HG02973 (cell line): ENCODE measurements around the gene RBMS3.
"Not testable (repeated sequence)": the region's sequence is repeated elsewhere in the genome, so short reads cannot be mapped to it uniquely, and the experiment has no call there.

Experiments used
- ATAC-seq: cut with Tn5 transposase; IDR thresholded peaks from one replicate; pipeline ENCODE4 v1.9.1; 2021; ENCODE audit warnings: moderate library complexity; ENCODE audit not compliant: unreplicated experiment

Gene RBMS3

DNA sequence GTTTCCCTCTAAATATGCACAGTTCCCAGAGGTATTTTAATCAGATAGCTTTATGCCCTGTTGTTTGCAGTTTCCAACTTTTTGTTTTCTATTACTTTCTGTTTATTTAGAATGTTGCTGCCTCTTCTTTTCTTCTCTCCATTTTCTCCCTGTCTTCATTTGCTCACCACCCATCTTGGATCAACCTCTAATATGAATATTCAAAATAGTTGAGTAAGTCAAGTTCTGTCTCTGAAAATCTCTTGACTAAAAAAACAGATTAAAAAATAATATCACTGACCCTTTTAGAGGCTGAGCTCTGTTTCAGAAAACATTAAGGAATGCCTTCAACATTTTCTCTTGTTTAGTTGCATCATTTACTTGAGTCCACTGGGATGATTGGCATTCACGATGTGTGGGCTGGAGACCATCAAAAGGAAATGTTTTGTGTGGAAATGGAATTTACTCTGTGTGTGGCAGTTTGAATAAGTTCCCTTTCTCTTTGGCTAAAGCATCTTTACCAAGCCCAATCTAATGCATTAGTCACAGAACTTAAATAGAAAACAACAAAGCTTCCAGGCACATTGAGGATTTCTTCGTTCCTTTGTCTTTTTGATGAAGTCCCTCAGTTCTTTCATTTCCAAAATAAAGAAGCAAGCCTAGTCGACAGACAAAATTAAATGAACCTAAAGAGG, 691.6 kb downstream of the RBMS3 start:
- ATAC-seq: no peak

DNA sequence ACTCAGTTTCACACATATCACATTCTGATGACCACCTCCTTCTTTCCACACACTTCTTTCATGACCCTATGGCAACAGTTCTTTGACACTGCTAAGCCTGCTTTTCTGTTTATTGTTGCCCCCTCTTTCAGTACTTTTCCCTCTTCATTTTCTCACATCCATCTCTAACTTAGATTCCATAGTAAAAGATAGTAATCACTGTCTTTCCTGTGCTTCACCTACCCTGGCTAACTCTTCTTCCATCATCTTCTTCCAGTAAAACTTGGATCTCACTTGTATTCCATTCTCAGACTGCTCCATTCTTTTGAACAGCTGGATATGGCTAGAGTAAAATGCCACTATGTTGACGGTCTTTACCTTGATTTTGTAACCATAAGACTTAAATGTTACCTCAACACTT, 692.9 kb downstream of the RBMS3 start:
- no peak for ATAC-seq

DNA sequence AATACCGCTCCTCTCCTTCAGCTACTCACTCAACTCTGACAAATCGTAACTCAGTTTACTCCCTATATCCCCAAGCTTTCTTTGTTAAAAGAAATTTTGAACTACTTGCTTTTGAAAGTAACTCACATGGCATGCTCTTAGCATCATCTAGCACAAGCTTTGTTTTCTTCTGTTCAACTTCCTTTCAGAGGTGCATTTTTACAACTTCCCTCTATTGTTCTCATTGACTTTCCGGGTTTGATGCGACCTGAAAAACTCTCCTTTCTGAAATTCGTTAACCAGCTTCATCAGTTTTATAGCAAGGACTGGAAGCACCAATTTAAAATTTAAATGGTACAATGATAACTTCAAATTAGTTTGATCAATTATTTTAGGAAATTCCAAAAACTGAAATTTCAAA, 696.0 kb downstream of the RBMS3 start:
- ATAC-seq: no peak

DNA sequence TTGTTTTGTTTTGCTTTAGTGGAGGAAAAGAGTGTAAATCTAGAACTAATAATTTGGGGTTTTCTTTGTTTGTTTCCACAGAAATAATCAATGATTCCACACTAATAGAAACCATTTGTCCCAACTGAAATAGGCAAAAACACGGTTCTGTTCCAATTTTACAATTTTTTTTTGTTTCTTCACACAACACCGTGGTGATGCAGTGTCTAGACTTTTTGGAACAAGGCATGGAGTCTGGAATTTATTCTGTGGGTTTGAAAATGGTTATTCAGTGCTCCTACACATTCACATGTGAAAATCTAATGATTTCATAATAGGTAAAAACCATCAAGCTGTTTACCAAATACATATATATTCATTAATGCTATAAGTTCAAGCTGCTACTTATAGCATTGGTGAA, 696.5 kb downstream of the RBMS3 start:
- no peak for ATAC-seq

DNA sequence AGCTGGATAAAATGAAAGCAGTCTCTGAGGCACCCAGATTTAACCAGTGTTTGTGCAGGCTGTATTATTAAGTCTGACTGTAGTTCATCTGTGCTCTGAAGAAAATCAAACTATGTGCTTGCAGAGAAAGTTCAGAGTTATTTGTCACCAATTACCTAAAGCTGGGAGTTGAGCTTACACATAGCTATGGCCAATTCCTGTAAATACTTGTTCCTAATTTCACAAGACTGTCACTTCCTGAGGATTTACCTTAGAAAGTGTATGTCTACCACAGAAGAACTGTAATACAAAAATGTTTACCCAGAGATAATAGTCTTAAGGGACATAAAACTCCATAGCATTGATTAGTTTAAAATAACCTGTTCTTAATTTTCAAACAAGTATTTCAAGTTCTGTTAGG, 697.2 kb downstream of the RBMS3 start:
- ATAC-seq: no peak

DNA sequence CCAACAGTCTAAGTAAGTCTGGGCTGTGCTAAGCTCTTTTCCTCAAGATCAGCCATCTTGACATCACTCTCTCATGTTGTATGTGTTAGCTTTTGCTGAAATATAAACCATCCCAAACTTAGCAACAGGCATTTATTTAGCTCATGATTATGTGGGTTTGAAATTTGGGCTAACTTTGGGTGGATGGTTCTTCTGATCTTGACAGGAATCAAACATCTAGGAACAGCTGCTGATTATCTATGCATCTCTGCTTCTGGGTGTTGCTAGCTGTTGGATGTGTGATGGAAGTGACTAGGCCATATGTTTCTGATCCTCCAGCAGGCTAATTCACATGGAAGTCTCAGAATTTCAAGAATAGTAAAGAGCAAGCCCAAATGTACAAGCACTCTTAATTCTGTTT, 710.3 kb downstream of the RBMS3 start:
- no peak for ATAC-seq

DNA sequence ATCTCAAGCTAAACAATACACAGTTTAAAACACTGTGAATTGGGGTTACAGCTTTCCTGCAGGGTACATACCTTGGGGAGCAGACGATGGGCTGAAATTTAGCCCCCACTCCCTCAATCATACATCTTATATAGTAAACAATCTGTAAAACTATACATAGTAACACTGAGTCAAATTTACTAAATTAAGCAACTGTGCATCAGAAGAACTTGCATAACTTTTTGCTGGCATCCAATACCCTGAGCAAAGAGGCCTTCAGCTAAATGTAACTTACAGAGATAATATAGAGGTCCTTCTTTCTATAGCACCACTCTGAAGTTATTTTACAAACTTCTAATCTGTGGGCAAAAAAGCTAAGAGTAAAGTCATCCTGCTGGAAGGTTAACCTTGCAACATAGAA, 721.9 kb downstream of the RBMS3 start:
- ATAC-seq: no peak

DNA sequence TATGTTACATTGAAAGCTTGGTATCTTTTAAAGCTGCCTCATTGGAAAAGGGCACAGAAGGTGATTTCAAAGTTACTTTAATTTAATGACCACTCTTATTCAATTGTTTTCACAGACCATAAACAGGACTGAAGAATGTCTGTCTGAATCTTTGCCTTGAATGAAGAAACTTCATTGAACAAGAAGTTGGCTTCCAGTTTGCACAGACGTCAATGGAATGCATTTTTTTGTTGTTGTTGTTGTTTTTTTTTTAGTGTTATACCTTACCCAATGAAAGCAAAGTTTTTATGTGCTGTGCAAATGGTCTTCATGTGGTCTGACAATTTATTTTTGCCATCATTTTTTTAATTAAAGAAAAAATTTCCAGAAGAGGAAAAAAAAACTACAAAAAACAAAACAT, 722.9 kb downstream of the RBMS3 start:
- ATAC-seq: no peak

DNA sequence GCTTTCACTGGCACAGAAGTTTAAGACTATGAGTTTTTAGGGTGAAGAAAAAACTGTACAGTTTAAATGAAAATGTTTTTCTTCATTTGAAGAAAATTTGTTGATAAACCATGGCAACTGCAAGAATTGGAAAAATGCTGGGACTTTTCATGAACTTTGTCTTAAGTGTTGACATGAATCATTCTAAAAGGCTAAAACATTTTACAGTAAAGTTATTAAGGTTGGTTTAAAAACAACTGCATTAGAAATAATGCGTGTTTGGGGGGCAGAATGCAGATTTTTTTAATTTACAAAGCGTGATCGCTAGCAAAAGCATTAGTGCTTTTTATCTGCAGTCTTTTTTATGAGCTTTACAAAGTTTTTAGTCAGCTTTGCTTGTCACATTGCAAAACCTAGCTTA, 723.6 kb downstream of the RBMS3 start:
- ATAC-seq: no peak

DNA sequence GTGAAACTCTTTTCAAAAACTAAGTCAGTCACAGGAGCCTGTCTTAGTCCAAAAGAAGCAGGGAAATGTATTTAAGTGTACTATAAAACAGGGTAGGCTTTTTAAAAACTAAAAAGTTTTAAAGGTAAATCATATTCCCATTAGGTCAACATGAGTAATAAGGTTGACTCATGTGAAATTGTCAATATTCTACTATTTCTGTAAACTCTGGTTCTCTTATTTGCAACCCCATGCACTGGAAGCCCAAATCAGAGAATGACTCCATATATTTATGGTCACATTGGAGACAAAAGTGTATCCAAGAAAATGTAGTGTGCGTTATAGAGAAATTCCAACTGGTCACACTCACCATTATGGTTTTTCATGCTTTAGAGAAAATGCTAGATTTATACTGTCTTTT, 725.2 kb downstream of the RBMS3 start:
- ATAC-seq: no peak

DNA sequence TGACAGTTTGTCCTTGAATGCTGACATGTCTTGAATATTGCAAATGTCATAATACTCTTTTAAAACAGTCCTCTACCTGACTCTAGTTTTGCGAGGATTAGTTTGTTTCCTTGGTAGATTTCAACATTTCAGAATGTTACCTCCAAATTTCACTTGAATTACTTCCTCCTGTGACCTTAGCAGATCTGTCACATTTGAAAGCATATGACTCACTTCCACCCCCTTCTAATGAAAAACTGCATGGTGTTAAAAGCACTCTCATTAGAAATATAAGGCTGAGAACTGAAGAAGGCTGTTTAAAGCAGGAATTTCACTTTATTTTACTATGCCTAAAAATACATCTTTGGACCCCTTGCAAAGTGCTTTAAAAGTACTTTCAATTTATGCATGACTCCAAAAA, 726.8 kb downstream of the RBMS3 start:
- no peak for ATAC-seq

DNA sequence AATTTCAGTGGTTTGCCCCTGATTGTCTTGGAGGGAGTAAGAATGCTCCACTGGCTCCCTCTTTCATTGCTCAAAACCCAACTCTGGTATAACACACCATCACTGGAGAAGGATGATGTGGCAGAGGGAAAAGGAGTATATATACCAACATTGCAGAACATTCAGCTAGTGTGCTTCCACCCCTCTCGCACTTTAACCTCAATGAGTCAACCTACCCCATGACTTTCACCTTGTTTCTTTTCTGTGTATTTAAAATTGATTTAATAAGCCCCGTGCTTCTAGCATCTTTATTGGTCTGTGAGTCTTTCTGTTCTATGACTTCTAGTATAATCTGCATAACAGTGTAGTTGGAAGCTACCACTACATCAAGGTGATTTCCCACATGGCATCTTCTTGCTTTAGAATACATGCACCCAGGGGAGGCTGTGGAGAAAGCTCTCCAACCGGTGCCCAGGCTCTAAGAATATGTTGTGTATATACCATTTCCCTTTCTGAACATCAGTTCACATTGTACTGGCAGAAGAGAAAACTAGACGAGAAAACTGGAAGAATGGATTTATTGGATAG, 730.4 kb downstream of the RBMS3 start:
- ATAC-seq: no peak

DNA sequence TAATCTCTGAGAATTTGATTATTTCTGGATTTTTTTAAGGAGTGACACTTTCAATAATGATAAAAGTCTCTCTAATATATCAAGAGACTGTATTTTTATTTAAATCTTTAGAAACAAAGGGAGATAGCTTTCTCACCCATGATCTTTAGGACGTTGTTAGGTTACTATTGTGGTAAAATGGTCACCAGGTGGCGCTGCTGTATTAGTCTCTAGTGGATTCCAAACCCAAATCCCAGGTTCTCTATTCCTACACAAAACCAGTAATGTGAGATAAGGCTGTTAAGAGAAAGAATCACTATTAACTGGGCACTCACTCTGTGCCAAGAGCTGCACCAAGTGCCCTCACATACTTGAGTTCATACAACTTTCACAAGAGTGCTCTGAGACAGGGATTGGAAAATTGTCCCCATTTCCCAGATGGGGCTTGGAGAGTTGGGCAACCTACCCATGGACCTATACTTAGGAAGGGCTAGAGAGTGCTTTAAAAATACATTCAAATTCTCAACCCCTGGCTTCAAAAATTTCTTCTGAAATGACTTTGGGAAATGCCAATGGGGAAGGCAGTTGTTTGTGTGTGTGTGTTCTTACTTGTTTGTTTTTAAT, 732.2 kb downstream of the RBMS3 start:
- no peak for ATAC-seq

DNA sequence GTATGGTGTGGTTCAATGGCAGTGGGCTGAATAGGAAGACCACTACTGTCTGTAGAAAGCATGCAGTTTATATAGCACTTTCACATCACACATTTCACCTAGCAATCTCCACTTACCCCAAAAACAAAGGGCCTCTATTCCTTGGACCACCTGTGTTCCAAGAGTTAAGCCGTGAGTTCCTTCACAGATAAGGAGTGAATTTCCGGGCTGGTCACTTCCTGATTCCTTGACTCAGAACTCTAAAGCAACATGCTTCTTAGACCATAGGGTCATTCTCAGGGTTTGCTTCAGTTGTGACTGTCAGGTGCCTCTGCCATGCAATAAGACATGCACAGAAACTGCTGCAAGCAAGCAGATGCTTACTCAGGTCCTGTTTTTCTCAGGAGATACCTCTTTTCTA, 737.0 kb downstream of the RBMS3 start:
- ATAC-seq: no peak

DNA sequence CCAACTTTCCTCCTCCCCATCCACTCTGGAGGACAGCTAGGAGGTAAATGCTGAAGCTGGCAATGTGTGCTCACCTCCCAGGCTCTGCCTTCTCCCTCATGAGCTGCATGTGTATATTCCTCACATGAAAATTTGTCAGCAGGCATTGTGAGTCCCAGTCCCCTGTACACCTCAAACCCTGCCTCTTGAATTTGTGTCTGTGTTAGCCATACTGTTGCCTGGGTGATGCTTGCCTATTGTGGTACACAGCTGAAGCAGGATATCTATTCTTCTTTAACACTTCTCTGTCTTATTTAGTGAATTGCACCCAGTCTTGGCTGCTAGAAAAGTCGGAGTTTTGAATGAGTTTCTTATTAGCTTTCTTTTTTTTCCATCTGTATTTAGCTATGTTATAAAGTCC, 739.5 kb downstream of the RBMS3 start:
- ATAC-seq: no peak

DNA sequence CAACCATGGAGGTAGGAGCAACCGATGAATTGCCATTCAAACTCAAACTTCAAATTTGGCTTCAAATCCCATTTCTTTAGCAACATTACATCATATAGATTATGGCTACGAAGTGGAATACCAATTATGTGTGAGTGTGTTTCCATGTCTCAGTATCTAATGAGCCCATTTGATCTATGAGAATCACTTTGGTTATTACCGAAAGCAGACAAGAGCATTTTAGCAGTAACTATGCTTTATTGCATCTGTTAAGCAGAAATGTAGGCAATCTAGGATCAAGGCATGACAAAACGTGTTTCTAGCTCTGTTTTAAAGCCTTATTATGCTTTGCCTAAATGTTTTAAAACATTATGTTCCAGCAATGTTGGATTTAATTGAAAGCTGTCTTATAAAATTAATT, 743.6 kb downstream of the RBMS3 start:
- ATAC-seq: no peak

DNA sequence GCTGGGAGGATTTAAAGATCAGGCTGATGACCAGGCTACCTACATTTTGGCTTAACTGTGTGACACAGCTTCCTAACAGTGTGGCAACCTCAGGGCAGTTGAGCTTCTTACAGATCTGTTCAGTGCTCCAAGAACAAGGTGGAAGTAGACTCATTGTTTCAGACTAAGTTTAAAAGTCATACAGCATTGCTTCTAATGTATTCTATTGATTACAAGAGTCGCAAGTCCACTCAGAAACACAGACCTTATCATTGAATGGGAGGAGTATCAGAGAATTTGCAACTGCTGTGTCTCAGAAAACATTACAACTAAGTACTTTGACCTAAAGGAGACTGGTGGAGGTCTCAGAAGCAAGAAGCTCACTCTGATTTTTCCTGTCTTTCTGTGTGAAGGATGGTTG, 746.0 kb downstream of the RBMS3 start:
- ATAC-seq: no peak

DNA sequence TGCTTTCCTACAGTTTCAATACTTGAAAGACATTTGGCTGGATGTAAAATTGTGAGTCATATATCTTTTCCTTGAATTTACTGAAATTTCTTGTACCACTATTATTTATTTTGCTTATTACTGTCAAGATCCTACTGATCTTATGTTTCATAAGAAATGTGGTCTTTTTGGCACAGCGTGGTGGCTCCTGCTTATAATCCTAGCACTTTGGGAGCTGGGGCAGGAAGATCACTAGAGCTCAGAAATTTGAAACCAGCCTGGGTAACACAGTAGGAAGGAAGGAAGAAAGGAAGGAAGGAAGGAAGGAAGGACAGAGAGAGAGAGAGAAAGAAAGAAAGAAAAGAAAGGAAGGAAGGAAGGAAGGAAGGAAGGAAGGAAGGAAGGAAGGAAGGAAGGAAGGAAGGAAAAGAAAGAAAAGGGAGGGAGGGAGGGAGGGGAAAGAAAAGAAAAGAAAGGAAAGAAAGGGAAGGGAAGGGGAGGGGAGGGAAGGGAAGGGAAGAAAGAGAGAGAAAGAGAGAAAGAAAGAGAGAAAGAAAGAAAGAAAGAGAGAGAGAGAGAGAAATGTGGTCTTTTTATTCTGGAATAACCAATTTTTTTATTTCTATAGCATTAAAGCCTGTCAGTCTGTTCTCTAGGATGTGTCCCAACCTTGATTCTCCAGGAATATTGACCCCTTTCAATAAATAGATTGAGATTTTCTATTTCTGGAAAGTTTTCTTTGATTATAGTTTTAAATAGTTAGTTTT, 753.5 kb downstream of the RBMS3 start:
- no peak for ATAC-seq

DNA sequence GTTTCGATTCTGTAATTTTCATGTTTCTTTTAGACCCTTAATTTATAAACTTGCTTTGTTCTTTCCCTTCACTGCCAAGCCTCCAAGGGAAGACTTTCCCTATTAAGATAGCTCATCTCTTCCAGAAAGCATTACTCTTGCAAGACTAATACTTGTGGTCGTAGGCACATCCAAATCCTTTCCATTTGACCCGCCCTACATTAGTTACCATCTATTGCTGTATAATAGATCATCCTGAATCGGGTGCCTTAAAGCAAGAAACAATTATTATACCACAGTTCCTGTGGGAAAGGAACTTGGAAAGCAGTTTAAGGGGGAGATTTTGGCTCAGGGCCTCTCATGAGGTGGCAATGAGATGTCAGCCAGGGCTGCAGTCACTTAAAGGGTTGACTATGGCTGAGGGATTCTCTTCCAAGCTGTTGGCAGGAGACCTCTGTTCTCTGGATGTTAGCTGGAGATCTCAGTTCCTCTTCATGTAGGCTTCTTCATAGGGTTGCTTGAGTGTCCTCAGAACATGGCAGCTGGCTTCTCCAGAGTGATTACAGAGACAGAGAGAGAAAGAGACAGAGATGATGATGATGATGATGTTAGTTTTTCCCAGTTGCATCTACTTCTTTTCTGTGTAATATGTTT, 755.2 kb downstream of the RBMS3 start:
- no peak for ATAC-seq

DNA sequence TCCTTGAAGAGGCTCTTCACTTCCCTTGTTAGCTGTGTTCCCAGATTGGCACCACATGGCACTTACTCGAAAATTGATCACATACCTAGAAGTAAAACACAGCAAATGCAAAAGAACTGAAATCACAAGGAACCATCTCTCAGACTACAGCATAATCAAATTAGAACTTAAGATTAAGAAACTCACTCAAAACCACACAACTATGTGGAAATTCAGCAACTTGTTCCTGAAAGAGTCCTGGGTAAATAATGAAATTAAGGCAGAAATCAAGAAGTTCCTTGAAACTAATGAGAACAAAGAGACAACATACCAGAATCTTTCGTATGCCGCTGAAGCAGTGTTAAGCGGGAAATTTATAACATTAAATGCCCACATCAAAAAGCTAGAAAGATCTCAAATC, 759.3 kb downstream of the RBMS3 start:
- ATAC-seq: no peak

DNA sequence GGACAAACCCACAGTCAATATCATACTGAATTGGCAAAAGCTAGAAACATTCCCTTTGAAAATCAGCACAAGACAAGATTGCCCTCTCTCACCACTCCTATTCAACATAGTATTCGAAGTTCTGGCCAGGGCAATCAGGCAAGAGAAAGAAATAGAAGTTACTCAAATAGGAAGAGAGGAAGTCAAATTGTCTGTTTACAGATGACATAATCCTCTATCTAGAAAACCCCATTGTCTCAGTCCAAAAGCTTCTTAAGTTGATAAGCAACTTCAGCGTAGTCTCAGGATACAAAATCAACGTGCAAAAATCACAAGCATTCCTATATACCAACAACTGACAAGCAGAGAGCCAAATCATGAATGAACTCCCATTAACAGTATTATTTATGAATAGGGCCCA, 760.6 kb downstream of the RBMS3 start:
- ATAC-seq: not testable (repeated sequence)
